GM21367 (cell line): ENCODE measurements around the gene KRT85.
"Not testable (repeated sequence)": the region's sequence is repeated elsewhere in the genome, so short reads cannot be mapped to it uniquely, and the experiment has no call there.

Experiments used
- ATAC-seq: cut with Tn5 transposase; IDR thresholded peaks from one replicate; pipeline ENCODE4 v1.9.1; 2021; ENCODE audit not compliant: unreplicated experiment

The KRT85 gene

DNA sequence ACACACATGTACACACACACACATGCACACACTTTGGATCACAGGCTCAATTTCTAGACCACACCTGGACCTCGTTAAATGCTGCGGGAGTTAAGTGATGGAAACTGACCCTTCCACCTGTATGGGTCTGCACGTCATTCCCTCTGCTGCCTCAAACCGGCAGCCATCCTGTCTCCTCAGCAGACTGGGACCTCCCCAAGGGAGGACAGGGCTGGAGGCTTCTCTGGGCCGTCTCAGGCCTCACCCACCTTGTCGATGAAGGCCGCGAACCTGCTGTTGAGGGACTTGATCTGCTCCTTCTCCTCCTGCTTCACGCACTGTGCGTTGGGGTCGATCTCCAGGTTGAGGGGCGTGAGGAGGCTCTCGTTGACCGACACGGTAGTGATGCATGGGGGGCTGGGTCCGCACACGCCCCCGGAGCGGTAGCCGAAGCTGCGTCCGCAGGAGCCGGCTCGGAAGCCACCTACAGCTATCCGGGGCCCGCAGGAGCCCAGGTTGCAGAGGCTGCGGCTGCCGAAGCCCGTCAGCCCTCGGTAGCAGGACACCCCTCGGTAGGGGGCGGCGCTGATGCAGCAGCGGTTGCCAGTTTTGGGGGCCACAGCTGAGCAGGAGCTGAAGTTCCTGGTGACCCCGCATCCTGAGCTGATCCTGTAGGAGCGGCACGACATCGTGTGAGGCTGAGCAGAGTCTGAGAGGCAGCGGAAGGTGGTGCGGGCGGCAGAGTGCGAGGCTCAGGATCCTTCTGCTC lies at the start of gene KRT85:
TSS of gene KRT85 (minus strand) at position 744 of the 748 bp plus-strand sequence. CDS start at position 668, 76 bp downstream.
- no peak for ATAC-seq

DNA sequence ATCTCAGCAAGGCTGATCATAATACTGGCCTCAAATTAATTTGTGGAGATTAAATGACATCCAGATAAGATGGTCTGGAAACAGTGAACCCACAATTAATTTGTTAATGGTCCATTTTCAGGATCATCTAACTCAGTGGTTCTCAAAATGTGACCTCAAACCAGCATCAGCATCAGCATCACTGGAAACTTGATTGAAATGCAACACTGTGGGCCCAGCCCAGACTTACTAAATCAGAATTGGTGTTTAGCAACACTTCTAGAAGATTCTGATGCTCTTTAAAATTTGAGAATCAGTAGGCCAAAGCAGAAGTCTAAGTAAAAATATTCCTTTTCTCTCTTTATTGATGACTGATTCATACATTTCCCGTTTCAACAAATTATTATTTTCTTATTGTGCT lies 49.5 kb upstream of the KRT85 start:
- ATAC-seq, result no peak

DNA sequence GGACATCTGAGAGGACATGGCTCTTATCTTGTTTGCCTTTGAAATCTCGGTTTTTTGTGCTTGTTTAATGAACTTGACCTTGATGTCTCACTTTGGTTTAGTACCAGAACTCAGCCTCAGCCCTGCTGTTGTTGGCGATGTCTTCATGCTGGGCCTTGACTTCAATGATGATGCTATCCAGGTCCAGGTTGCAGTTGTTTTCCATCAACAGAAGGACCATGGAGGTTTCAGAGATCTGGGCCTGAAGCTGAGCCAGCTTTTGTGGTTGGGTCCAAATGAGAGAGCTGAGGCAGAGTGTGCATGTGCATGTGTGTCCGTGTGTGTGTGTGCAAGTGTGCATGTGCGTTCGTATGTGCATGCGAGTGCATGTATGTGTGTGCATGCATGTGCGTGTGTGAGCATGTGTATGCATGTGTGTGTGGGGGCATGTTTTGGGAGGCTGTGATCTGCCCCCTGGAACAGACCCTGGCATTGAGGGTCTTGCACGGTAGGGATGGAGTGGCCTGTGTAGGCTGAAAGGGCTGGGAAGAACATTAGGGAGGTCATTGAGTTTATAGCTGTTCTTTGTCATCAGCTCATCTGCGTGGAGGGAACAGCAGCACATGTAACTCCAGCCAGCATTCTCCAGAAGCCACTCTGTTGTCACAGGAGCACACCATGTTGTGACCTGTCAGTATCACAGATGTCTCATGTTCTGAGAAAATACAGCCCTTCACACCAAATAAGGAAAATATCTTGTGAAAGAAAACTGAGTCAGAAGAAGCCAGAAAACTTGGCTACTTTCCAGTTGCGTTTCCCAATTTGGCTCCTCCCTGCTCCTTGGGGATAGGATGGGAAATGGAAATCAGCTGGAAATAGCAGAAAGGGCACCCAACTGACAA lies 48.8 kb upstream of the KRT85 start:
- ATAC-seq, result no peak

DNA sequence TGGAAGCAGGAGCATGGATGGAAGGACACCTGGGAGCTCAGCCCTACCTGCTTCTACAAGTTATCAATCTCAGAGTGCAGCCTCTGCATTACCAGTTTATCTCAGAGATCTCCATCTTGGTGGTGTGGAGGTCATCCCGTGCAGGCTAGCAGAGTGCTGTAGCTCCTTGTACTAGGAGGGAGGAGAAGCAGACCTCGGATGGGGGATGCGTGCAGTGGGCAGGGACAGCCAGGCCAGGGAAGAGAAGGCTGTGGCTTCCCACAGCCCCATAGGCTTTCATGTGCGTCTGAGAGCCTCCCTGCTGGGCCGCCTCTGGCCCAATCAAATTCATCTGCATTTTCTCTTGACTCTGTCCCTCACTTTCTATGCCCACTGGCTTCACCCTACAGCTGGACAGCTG lies 47.7 kb upstream of the KRT85 start:
- no peak for ATAC-seq

DNA sequence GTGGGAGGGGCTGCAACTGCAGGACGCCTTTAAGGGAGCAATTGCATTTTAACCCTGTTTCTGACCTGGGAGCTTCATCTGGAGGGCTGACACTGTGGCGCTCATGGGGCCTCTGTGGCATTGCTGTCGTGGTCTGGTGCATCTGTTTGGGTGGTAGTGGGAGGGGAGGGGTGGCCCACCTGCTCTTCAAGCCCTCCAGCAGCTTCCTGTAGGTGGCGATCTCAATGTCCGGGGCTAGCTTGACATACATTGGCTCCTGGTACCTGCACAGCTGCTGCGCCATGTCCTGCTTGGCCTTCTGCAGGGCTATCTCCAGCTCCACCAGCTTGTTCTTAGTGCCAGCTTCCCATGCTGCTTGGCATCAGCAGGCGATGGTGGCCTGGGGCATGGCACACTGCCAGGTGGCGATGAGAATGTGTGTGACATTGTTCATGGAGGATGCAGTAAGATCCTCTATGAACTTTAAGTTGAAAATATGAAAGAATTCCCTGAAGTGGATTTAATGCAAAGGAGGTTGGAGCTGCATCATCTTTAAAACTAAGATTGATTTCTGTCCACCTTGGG lies 46.6 kb upstream of the KRT85 start:
- no peak for ATAC-seq

DNA sequence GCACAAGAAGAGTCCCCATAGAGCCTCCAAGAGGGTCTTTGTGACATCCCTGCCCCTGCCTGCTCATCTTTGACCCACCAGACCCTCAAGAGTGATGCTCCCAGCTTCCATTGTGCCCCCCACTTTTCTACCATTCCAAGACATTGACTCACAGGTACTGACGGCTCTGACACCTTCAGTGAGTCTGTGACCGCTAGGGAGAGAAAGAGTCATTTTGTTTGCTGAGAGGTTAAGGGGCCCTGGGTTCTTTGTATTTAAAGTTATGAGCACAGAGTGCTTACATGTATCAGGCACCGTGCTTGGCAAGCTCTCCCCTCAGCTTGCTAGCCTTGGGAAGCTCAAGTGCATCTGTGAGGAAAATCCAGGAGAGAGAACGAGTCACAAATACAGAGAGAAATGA lies 45.9 kb upstream of the KRT85 start:
- ATAC-seq, result no peak

DNA sequence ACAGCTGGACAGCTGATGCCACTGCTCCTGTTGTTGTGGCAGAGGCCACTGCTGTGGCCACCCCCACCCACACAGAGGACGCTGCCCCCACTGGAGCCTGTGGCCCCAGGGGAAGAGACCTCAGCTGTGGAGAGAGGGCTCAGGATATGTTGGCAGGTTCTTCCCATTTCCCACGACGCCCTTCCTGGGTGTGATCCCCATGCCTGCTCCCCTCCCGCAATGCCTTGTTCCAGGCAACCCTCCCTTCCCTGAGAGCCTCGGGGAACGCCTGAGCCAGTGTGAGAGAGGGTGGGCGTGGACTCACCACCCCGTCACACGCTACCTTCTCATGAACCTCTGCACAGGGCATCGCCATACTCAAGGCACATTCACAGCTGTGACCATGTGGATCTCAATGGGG lies 44.5 kb upstream of the KRT85 start:
- no peak for ATAC-seq

DNA sequence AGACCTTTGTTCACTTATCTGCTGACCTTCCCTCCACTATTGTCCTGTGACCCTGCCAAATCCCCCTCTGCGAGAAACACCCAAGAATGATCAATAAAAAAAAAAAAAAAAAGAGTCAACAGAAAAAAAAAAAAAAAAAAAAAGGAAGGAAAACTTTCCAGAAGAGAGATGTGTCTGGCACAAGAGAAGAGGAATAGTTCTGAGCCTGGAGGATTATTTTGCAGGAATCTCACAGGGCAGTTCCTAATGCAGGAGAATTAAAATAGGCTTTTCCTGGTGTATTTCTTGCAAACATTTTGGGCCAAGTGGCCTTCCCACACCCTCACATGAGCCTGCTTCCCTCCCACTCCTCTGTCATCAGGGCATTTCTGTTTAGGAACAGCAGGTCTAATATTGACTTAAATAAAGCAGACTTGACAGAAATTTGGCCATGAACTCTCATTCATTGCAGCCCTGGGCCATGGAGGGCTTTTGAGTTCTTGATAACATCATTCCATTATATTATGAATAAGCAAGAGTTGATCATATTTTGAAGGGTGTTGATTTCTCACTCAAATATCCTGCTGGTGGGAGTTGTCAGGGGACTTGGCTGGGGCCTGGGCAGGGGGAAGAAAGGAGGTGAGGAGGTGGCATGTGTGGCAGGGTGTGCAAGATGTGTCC lies 43.4 kb upstream of the KRT85 start:
- not testable (repeated sequence) for ATAC-seq

DNA sequence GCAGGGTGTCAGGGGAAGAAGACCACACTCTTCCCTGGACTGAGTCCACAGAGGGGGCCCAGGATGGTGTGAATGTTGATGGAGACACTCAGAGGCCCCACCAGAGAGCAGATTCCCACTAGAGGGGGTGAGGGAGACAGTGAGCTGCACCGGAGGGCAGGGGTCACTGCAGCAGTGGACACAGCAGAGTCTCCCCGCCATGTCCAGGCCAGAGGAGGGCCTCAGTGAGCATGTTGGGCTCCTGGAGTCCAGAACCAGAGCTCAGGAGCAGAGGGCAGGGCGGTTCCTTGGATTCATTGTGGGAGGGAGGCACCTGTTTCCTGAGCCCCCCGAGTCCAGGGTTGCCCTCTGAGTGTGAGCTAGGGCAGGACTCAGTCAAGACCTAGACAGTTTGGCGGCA lies 40.6 kb upstream of the KRT85 start:
- ATAC-seq, result no peak

DNA sequence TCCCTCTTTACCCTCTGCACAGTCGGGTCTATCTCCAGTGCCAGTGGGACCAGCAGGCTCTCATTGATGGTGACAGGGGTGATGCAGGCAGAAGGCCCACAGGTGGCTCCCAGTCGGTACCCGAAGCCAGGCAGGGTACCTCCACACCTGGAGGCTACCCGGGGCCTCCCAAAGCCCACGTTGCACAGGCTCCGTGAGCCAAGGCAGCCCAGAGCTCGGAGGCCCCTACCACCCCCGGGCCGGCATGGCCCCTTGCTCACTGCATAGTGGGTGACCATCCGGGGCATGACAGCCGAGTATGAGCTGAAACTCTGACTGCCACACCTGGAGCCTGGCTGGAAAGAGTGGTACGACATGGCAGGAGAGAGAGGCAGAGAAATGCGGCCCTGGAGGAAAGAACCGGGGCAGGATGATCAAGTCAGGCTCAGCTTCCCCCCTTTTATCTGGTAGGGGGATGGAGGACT lies 38.7 kb upstream of the KRT85 start, which contains the start of gene KRT82:
TSS of gene KRT82 (minus strand) at position 414 of the 464 bp plus-strand sequence. CDS start at position 356, 58 bp downstream.
- ATAC-seq, result no peak

DNA sequence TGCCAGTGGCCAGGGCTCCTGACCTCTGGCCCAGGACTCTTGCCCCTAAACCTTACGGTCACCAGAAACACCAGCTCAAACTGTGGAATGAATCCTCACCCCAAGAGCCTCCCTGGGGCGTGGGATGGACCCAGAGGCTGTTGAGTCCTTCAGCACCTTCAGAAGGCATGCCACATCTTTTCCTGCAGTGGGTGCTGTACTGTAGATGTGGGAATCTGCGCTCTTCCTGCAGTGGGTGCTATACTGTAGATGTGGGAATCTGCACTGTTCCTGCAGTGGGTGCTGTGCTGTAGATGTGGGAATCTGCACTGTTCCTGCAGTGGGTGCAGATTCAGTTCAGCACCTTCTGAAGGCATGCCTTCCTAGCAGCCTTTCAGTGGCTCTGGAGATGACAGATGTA lies 37.7 kb upstream of the KRT85 start:
- no peak for ATAC-seq

DNA sequence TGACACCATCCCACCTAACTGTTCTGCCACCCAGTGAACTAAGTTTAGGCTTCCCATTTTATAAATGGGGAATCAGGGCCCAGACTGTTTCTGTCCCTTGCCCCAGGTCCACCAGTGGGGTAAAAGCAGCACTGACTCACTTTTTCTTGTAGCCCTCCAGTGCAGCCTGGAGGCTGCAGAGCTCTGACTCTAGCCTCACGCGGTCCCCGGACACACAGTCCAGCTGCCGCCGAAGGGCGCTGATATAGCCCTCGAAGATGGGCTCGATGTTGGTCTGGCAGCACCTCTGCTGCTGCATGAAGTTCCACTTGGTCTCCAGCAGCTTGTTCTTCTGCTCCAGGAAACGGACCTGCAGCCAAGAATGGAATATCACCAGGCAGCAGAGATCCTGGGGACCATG lies 36.3 kb upstream of the KRT85 start:
- no peak for ATAC-seq

DNA sequence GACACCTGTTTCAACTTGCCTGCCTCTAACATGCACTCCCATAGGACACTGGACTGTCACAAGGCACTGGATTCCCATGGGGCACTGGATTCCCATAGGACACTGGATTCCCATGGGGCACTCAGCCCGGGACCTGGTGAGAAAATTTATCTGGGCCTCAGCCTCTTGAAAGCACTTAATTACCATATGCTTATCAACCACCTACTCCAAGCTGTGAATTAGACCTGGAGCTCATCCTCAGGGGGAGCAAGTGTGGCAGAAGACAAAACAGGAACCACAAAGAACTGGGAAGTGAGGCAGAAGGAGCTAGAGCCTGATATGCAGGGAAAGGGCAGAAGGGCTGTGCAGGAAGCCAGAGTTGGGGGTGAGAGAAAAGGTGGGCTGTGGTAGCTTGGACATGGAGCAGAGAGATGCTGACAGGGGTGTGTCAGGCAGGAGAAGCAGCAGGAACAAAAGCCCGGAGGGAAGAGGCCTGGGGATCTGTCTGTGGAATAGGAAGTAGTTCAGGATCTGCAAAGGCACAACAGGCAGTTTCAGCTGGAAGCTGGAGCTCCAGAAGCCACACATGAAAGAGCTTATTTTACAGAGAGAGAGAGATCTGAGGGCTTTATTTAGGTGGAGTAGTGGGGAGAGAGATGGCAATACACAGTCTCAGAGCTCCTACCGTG lies 35.7 kb upstream of the KRT85 start:
- ATAC-seq, result no peak

DNA sequence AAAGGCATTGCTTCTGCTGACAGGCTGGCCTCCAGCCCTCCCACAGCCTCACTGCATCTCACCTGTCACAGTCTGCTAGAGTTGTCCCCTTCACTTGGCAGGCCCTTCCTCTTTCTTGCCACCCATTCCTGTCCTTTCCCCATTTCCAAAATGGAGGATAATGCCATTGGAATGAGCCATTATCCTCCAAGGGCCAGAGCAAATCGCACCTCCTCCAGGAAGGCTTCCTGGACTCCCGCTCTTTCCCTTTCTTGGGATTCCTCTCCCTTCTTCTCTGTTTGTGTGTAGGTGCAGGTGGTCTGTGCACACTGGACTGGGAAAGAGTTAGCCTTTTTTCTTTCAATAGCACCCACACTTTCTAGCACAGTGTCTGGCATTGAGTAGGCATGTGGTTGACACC lies 35.1 kb upstream of the KRT85 start:
- ATAC-seq, result no peak

DNA sequence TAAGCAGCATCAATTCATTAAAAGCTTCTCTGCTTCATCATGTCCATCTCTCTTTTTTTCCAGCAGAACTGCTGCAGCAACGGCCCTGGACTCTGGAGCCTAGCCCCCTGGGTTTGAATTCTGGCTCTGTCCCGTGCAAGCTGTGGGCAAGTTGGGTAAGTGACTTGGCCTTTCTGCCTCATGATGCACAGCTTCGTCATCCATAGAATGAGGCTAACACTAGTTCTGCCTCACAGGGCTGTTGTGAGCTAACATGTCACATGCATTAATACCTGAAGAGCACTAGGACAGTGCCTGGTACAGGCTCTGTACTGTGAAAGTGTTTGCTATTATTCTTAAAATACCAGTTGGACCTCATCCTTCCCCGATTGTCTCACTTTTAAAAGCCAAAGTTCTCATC lies 34.6 kb upstream of the KRT85 start:
- ATAC-seq, result no peak

DNA sequence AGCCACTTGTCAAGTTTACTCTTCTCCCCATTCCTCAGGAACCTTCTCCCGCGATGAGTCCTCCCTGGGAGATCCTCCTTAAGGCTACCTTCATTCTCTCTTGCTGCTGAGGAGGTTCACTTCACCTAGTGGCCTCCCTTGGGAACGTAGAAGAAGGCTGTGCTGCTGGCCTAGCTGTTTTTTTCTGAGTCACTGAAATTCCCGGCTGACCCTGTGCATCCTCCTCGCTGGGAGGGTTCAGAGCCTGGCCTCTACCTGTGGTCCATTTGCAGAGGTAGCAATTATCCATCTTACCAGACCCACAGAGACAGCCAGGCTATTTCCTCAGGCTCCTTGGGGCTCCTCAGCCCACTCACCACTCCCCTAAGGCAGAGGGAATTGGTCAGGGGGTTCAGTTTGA lies 34.2 kb upstream of the KRT85 start:
- no peak for ATAC-seq

DNA sequence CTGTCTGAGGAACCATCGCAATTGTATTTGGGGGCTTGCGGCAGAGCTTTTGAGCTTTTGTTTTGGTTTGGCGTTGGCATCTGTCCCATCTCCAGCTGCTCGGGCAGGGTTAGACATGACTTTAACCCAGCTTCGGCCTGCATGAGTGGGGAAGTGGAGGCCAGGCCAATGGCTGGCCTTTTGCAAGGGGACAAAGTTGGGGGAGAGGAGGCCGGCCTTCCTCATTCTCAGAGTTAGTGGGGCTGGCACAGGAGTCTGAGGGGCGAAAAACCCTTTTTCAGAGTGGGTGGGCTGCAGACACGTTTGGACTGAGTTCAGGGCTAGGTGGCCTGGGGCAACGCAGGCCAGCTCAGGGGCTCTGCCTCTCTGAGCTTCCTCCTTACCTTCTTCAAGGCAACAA lies 33.6 kb upstream of the KRT85 start:
- no peak for ATAC-seq

DNA sequence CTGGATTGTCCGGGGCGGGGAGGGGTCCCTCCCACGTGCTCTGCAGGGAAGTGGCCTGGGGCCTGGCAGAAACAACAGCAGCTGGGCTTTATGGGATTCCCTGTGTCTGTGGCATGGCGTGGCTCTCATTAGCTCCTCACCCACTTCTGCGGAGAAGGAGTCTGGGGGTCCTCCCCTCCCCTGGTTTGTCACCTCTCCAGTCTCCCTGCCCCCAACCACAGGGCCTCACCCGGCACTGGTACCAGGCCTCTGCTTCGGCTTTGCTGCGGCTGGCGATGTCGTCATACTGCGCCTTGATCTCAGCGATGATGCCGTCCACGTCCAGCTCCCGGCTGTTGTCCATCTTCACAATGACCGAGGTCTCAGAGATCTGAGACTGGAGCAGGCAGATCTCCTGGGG lies 32.5 kb upstream of the KRT85 start:
- no peak for ATAC-seq

DNA sequence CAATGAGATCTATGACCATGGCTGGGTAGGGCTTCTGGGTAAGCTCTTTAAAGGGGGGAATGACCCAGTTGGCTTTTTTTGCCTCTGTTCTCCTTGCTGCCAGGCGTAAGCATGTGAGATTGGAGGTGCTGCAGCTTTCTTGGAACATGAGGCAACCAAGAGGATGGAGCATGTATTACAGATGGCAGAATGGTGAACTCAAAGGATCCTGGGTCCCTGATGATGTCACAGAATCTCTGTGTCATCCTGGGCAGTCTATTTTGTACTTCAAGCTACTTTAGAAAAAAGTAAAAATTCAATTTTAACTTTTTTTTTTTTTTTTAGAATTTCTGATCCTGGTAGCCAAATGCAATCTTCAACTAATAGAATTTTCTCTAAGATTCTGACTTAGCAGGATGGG lies 30.9 kb upstream of the KRT85 start:
- ATAC-seq, result no peak

DNA sequence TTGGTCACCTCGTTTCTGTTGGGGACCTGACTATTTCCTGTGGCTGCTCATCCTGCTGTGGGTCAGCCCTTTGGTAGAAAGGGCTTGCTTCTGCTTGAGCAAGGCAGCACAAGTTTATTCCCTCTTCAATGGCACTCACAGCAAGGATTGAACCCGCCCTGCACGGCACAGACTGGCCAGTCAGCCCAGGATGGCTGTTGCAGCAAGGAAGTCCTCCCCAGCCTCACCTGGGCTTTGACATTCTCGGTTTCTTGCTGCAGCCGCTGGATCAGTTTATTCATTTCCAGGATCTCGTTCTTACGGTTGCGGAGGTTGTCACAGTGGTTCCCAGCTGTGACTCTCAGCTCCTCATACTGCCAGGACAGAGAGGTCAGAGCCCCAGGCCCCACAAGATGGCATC lies 29.4 kb upstream of the KRT85 start:
- ATAC-seq, result no peak
